NCI-H187 (cell line): ENCODE measurements around the gene RINL.
A peak's percentile ranks its signal among the peaks of the same experiment; 100 is the strongest.

Source experiments
- DNase-seq, 2 experiments: peaks; one replicate each; lab custom pipeline; 2025; lab: John Stamatoyannopoulos, UW

The RINL gene

GRCh38 chr19:38849147-38849859, 28.8 kb downstream of the RINL start:
- peak; percentile 82 to 95 for DNase-seq

GRCh38 chr19:38848299-38849146, 29.6 kb downstream of the RINL start:
- DNase-seq = no peak

- DNase-seq = no peak
Measured at GRCh38 chr19:38846097-38846496, 32.0 kb downstream of the RINL start.

- DNase-seq = no peak
Measured at GRCh38 chr19:38845374-38846024, 32.6 kb downstream of the RINL start.

- no peak for DNase-seq
Measured at GRCh38 chr19:38844093-38844686, 33.9 kb downstream of the RINL start.

GRCh38 chr19:38843175-38843758, 34.8 kb downstream of the RINL start:
- no peak for DNase-seq

- DNase-seq = no peak
Measured at GRCh38 chr19:38842439-38843174, 35.5 kb downstream of the RINL start.

GRCh38 chr19:38841787-38842438, 36.2 kb downstream of the RINL start:
- DNase-seq = no peak

- DNase-seq = no peak
Measured at GRCh38 chr19:38841180-38841766, 36.8 kb downstream of the RINL start.

GRCh38 chr19:38840583-38840968, 37.5 kb downstream of the RINL start:
- no peak for DNase-seq

- no peak for DNase-seq
Measured at GRCh38 chr19:38839816-38840582, 38.1 kb downstream of the RINL start.

- no peak for DNase-seq
Measured at GRCh38 chr19:38838986-38839761, 38.9 kb downstream of the RINL start.

- DNase-seq = no peak
Measured at GRCh38 chr19:38838208-38838985, 39.7 kb downstream of the RINL start.

- no peak for DNase-seq
Measured at GRCh38 chr19:38837656-38838121, 40.4 kb downstream of the RINL start.

GRCh38 chr19:38836983-38837626, 41.0 kb downstream of the RINL start:
- no peak for DNase-seq

GRCh38 chr19:38836159-38836982, 41.7 kb downstream of the RINL start:
- no peak for DNase-seq

GRCh38 chr19:38834590-38834989, 43.5 kb downstream of the RINL start:
- DNase-seq = no peak
